NCI-H460 (cell line): ENCODE data around the gene SRL. TPM values are rescaled to one million over a fixed set of nuclear protein-coding genes. Genes with fewer than 3 reads are reported as not detected.
"Not testable (repeated sequence)": the region's sequence is repeated elsewhere in the genome, so short reads cannot be mapped to it uniquely, and the experiment has no call there.

ENCODE experiments used
- DNase-seq: peaks from one replicate; pipeline ENCODE4 v3.0.0-alpha.2; 2016; ENCODE audit warnings: low read depth; ENCODE audit errors: extremely low read depth
- total RNA-seq: library from RNA; depleted of rRNA; stranded (reverse); fragments of >200 nt; shearing (Covaris generic); gene quantifications from 2 replicates; pipeline ENCODE4 v1.2.3, GENCODE V29; 2014; rRNA removed

SRL gene
- total RNA-seq, 1 experiment from 2014 or later: not detected

- no peak for DNase-seq
These were observed 66.0 kb downstream of the SRL start for GRCh38 chr16:4175849-4176248.

- no peak for DNase-seq
These were observed 69.8 kb downstream of the SRL start for GRCh38 chr16:4172070-4172469.

- DNase-seq: no peak
These were observed 72.5 kb downstream of the SRL start for GRCh38 chr16:4169415-4169814.

GRCh38 chr16:4166821-4167220 is 75.1 kb downstream of the SRL start:
- no peak for DNase-seq

- DNase-seq: no peak
These were observed 81.0 kb downstream of the SRL start for GRCh38 chr16:4160658-4161430.

GRCh38 chr16:4159726-4160125 is 82.2 kb downstream of the SRL start:
- no peak for DNase-seq

GRCh38 chr16:4158143-4159093 is 83.5 kb downstream of the SRL start:
- no peak for DNase-seq

GRCh38 chr16:4157376-4157825 is 84.5 kb downstream of the SRL start:
- no peak for DNase-seq

- not testable (repeated sequence) for DNase-seq
These were observed 85.4 kb downstream of the SRL start for GRCh38 chr16:4156503-4156902.

GRCh38 chr16:4153364-4153763 is 88.5 kb downstream of the SRL start:
- not testable (repeated sequence) for DNase-seq

- DNase-seq: no peak
These were observed 89.6 kb downstream of the SRL start for GRCh38 chr16:4152267-4152666.

- DNase-seq: no peak
These were observed 94.6 kb downstream of the SRL start for GRCh38 chr16:4147236-4147635.

- no peak for DNase-seq
These were observed 99.6 kb downstream of the SRL start for GRCh38 chr16:4142268-4142667.

GRCh38 chr16:4141604-4142003 is 100.3 kb downstream of the SRL start:
- no peak for DNase-seq

- DNase-seq: no peak
These were observed 101.2 kb downstream of the SRL start for GRCh38 chr16:4140652-4141051.

- DNase-seq: no peak
These were observed 101.9 kb downstream of the SRL start for GRCh38 chr16:4139968-4140367.

Other genes with a start within 250 kb of the SRL start
- 8.5 and 8.8 TPM in 2 replicates for gene ADCY9, start 125.6 kb downstream of the SRL start, total RNA-seq
- gene TFAP4, start 30.9 kb upstream of the SRL start, total RNA-seq: 21.1 and 22.0 TPM in 2 replicates
- 4.3 and 6.3 TPM in 2 replicates for gene GLIS2, start 74.0 kb upstream of the SRL start, total RNA-seq
- gene PAM16, start 109.2 kb upstream of the SRL start, total RNA-seq: 65.7 and 80.6 TPM in 2 replicates
- 5.1 and 7.2 TPM in 2 replicates for gene VASN, start 129.8 kb upstream of the SRL start, total RNA-seq
- gene CORO7, start 174.5 kb upstream of the SRL start, total RNA-seq: 12.3 and 13.1 TPM in 2 replicates
- 210 and 214 TPM in 2 replicates for gene DNAJA3, start 183.8 kb upstream of the SRL start, total RNA-seq
- gene NMRAL1, start 232.5 kb upstream of the SRL start, total RNA-seq: 47.9 and 50.7 TPM in 2 replicates
- gene HMOX2, start 234.3 kb upstream of the SRL start, total RNA-seq: 32.2 and 34.6 TPM in 2 replicates